ENCODE measurements around the gene CEACAM5.

CEACAM5 gene

DNA sequence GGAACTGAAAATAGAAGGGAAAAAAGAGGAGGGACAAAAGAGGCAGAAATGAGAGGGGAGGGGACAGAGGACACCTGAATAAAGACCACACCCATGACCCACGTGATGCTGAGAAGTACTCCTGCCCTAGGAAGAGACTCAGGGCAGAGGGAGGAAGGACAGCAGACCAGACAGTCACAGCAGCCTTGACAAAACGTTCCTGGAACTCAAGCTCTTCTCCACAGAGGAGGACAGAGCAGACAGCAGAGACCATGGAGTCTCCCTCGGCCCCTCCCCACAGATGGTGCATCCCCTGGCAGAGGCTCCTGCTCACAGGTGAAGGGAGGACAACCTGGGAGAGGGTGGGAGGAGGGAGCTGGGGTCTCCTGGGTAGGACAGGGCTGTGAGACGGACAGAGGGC, at the start of gene CEACAM5:
Gene CEACAM5, plus strand, starts transcription at position 146 of the 400 bp plus-strand sequence. Its CDS starts 106 bp downstream, at position 252.
- no peak for DNase-seq (ENCODE audit: low read depth, low spot score)

DNA sequence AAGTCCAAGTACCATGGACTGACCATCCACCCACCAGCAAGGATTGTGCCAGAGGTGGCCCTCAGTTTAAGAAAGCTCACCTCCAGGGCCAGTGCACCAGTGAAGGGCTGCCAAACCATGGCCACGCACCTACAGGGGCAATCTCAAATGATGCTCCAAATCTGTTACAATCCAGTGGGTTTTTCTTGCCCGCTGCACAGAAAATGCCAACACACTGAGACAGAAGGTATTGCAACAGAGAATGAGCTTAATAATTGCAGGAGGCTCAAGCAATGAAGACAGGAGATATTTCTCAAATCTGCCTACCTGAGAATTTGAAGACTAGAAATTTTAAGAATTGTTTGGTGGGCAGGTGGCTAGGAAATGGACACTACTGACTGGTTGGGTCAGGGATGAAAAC, 42.4 kb upstream of the CEACAM5 start:
- DNase-seq (ENCODE audit: low read depth, low spot score): no peak

DNA sequence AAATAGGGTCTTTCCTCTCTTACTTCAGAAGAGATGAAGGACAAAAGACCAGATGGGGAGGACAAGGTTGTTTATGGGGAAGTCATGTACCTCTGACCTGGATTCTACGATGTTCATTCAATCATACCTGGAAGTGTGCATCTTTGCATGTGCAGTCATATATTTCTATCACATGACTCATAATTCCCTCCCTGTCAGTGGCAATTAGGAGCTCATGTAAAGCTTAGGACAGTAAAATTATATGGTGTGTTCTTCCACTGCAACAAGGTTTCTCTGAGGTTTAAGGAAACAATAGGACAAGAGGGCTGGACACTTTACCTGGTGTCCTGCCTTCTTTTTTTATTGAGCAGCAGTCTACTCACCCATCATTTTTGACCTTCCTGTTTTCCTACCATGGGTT, 40.1 kb upstream of the CEACAM5 start:
- DNase-seq (ENCODE audit: low read depth, low spot score): no peak

DNA sequence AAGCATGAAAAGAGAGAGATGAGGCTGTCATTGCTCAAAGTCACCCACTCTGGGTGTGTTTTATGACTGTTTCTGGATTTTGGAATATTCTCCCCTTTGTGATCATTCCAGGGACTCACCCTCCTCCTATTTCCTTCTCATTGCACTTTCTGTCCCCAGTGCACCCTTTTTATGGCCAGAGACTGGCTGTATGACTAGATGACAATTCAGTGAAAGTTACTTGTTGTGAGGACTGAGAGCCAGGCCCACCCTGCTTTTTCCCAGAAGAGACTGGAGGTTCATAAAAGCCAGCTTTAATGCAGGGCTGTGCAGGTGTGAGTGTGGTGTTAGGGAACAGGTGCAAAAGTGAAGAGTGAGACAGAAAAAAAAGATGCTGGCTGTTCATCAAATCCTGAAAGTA, 37.7 kb upstream of the CEACAM5 start:
- DNase-seq (ENCODE audit: low read depth, low spot score): no peak

DNA sequence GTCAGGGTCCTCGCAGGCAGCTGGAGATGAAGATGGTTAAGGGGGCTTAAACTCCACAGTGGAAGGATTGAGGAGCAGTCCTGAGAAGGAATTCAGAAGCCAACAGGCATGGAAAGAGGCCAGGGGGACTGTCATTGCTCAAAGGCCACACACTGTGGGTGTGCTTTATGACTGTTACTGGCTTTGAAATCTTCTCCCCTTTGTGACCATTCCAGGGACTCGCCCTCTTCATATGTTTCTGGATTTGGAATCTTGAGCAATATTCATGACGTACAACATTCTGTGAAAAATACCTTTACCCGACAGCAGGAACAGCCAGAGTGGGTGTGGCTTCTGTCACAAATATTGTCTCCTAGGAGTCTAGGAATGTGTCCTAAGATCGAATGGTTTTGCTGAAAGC, 36.9 kb upstream of the CEACAM5 start:
- DNase-seq (ENCODE audit: low read depth, low spot score): no peak

DNA sequence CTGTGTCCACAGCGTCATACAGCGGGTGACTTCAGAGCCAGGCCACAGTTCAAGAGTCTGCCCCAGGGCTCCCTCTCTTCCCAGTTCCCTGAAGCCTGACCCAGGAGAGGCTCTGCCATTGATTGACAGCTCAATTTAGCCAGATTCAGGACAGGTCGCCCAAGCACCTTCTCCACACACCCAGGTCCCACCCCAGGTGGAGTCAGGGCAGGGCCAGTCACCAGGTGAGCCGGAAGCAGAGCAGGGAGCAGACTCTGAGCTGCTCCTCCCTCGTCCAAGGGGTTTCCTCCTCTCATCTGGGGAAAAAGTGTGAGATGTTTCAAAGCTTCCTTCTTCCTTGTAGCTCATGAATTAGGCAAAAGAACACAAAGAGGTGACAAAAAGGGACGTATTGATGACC, 26.0 kb upstream of the CEACAM5 start:
- no peak for DNase-seq (ENCODE audit: low read depth, low spot score)

DNA sequence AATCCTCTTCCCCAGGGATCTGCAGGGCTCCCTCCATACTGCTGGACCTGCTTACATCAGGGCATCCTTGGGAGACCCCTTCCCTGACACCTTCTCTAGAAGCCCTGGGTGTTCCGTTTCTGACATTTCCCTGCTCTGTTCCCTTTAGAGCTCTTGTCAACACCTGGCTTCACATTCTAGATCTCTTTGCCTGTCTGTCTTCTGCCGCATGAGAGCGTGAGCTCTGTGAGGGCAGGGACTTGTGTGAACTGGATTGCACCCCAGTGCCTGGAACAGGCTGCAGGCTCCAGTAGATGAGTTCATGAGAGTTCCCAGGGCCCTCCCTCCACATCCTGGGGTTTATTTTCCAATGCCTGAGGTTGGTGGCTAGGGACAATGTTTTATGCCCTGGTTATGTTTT, 21.0 kb upstream of the CEACAM5 start:
- no peak for DNase-seq (ENCODE audit: low read depth, low spot score)

DNA sequence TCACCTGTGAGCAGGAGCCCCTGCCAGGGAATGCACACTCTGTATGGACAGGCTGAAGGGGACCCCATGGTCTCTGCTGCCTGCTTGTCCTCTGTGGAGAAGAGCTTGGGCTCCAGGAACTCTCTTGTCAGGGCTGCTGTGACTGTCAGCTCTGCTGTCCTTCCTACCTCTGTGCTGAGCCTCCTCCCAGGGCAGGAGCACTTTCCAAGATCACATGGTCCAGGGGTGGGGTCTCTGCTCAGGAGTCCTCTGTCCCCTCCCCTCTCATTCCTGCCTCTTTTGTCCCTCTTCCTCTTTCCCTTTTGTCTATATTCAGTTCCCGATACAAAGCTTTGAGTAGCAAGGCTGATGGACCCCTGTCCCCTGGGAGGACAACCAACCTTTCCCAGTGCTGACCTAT, 20.3 kb upstream of the CEACAM5 start, which contains the start of gene CEACAM7:
Gene CEACAM7, minus strand, starts transcription at position 173 of the 400 bp plus-strand sequence. Its CDS starts 105 bp downstream, at position 68.
- DNase-seq (ENCODE audit: low read depth, low spot score): no peak

DNA sequence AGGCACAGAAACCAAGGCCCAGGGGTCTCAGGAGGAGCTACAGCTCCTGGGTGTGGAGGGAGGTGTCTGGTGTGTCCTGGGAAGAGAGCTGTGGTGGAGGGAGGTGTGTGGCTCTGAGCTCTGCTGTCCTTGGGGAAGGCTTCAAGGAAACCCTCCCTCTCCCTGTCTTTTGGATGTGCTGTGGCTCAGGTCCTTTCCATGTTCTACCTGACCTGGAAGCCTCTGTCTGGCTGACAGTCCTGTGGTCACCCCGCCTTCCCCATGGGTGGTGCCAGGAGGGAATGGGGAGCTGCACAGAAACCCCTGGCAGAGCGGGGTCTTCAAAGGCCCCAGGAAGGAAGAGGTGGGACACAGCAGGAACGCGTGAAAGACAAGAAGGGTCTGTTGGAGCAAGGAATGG, 19.7 kb upstream of the CEACAM5 start:
- DNase-seq (ENCODE audit: low read depth, low spot score): no peak

DNA sequence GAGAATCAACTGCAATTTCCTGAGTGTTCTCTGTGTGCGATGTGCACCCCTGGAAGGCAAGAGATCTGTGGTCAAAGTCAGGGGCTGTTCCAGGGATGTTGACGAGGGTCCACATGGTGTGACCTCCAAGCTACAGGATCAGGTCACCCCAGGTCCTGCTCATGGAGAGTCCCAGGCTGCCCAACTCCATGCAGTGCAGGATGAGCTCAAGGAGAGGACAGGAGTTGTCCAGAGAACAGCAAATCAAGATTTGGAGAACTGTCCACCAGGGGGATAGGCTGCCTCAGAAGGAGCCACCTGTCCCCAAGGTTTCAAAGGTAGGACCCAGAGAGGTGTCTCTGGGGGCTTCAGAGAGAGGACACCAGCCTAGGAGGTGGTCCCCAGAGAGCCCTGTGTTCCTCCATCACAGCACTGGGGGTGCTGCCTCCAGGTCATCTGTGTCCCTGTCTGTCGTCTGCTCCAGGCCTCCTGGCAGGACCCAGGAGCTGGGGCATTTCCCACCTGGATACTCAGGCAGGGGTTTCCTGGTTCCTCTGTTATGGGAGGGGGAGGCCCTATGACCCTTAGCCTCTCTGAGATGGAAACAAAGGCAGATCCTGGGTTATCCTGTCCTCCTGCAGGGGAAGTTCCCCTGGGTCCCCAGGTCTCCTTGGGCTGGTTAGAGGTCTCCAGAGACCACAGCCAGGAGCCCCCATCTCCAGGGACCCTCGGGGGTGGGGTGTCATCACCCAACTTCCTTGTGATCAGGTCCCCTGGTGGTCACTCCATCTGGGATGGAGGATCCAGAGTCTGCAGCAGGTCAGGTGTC, 18.2 kb upstream of the CEACAM5 start:
- no peak for DNase-seq (ENCODE audit: low read depth, low spot score)

DNA sequence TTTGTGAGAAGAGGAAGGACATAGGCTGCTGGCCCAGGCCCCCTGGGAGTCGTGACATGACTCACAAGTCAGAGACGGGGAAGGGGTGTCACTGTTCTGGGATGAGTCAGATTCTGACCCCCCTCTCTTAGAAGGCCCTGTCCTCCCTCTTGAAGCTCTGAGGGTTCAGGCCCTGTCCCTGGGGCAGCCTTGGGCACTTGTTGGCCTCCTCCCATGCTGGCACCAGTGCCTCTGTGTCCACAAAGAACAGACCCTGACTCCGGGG, 17.7 kb upstream of the CEACAM5 start:
- DNase-seq (ENCODE audit: low read depth, low spot score): no peak

DNA sequence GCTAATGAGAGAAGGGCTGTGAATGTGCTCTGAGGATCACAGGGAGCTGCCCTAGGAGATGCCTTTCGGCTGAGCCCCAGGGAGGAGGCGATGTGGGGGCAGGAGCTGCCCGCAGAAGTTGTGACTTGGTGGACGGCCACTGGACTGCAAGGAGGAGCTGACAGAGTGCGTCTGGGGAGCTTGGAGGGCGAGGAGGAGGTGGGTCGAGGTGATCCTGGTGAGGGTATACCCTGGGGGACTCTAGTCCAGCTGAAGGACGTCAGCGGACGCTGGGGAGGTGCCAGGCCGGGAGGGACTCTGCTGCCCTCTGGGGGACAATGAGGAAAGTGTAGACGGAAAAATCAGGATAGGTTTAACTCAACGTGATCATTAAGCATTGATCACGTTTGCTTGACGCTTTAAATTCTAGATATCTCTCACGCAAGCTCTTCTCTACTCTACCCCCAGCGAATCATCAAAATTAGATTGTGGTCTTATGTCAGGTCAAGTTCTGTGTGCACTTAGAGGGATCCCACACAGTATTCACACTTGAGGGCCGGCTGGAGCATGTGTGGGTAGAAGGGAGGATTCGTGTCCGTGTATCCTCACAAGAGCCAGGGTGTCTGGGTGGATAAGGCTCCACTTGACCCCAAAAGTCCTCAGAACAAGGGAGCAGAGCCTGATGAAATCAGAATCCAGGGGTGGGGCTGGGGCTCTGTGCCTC, 17.0 kb upstream of the CEACAM5 start:
- no peak for DNase-seq (ENCODE audit: low read depth, low spot score)

DNA sequence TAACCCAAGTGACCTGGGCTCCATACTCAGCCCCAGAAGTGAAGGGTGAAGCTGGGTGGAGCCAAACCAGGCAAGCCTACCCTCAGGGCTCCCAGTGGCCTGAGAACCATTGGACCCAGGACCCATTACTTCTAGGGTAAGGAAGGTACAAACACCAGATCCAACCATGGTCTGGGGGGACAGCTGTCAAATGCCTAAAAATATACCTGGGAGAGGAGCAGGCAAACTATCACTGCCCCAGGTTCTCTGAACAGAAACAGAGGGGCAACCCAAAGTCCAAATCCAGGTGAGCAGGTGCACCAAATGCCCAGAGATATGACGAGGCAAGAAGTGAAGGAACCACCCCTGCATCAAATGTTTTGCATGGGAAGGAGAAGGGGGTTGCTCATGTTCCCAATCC, 14.2 kb upstream of the CEACAM5 start:
- no peak for DNase-seq (ENCODE audit: low read depth, low spot score)

DNA sequence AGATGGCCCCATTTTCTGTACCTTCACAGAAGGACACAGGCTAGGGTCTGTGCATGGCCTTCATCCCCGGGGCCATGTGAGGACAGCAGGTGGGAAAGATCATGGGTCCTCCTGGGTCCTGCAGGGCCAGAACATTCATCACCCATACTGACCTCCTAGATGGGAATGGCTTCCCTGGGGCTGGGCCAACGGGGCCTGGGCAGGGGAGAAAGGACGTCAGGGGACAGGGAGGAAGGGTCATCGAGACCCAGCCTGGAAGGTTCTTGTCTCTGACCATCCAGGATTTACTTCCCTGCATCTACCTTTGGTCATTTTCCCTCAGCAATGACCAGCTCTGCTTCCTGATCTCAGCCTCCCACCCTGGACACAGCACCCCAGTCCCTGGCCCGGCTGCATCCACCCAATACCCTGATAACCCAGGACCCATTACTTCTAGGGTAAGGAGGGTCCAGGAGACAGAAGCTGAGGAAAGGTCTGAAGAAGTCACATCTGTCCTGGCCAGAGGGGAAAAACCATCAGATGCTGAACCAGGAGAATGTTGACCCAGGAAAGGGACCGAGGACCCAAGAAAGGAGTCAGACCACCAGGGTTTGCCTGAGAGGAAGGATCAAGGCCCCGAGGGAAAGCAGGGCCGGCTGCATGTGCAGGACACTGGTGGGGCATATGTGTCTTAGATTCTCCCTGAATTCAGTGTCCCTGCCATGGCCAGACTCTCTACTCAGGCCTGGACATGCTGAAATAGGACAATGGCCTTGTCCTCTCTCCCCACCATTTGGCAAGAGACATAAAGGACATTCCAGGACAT, 13.4 kb upstream of the CEACAM5 start:
- DNase-seq (ENCODE audit: low read depth, low spot score): no peak

DNA sequence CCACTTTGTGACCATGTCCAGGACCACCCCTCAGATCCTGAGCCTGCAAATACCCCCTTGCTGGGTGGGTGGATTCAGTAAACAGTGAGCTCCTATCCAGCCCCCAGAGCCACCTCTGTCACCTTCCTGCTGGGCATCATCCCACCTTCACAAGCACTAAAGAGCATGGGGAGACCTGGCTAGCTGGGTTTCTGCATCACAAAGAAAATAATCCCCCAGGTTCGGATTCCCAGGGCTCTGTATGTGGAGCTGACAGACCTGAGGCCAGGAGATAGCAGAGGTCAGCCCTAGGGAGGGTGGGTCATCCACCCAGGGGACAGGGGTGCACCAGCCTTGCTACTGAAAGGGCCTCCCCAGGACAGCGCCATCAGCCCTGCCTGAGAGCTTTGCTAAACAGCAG, 12.7 kb upstream of the CEACAM5 start:
- DNase-seq (ENCODE audit: low read depth, low spot score): no peak

DNA sequence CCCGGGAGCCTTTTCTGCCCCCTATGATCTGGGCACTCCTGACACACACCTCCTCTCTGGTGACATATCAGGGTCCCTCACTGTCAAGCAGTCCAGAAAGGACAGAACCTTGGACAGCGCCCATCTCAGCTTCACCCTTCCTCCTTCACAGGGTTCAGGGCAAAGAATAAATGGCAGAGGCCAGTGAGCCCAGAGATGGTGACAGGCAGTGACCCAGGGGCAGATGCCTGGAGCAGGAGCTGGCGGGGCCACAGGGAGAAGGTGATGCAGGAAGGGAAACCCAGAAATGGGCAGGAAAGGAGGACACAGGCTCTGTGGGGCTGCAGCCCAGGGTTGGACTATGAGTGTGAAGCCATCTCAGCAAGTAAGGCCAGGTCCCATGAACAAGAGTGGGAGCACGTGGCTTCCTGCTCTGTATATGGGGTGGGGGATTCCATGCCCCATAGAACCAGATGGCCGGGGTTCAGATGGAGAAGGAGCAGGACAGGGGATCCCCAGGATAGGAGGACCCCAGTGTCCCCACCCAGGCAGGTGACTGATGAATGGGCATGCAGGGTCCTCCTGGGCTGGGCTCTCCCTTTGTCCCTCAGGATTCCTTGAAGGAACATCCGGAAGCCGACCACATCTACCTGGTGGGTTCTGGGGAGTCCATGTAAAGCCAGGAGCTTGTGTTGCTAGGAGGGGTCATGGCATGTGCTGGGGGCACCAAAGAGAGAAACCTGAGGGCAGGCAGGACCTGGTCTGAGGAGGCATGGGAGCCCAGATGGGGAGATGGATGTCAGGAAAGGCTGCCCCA, 11.8 kb upstream of the CEACAM5 start:
- DNase-seq (ENCODE audit: low read depth, low spot score): no peak

DNA sequence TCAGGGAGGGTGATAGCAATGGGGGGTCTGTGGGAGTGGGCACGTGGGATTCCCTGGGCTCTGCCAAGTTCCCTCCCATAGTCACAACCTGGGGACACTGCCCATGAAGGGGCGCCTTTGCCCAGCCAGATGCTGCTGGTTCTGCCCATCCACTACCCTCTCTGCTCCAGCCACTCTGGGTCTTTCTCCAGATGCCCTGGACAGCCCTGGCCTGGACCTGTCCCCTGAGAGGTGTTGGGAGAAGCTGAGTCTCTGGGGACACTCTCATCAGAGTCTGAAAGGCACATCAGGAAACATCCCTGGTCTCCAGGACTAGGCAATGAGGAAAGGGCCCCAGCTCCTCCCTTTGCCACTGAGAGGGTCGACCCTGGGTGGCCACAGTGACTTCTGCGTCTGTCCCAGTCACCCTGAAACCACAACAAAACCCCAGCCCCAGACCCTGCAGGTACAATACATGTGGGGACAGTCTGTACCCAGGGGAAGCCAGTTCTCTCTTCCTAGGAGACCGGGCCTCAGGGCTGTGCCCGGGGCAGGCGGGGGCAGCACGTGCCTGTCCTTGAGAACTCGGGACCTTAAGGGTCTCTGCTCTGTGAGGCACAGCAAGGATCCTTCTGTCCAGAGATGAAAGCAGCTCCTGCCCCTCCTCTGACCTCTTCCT, 11.1 kb upstream of the CEACAM5 start:
- no peak for DNase-seq (ENCODE audit: low read depth, low spot score)

DNA sequence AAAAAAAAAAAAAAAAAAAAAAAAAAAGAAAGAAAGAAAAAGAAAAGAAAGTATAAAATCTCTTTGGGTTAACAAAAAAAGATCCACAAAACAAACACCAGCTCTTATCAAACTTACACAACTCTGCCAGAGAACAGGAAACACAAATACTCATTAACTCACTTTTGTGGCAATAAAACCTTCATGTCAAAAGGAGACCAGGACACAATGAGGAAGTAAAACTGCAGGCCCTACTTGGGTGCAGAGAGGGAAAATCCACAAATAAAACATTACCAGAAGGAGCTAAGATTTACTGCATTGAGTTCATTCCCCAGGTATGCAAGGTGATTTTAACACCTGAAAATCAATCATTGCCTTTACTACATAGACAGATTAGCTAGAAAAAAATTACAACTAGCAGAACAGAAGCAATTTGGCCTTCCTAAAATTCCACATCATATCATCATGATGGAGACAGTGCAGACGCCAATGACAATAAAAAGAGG, 9.6 kb upstream of the CEACAM5 start:
- no peak for DNase-seq (ENCODE audit: low read depth, low spot score)

DNA sequence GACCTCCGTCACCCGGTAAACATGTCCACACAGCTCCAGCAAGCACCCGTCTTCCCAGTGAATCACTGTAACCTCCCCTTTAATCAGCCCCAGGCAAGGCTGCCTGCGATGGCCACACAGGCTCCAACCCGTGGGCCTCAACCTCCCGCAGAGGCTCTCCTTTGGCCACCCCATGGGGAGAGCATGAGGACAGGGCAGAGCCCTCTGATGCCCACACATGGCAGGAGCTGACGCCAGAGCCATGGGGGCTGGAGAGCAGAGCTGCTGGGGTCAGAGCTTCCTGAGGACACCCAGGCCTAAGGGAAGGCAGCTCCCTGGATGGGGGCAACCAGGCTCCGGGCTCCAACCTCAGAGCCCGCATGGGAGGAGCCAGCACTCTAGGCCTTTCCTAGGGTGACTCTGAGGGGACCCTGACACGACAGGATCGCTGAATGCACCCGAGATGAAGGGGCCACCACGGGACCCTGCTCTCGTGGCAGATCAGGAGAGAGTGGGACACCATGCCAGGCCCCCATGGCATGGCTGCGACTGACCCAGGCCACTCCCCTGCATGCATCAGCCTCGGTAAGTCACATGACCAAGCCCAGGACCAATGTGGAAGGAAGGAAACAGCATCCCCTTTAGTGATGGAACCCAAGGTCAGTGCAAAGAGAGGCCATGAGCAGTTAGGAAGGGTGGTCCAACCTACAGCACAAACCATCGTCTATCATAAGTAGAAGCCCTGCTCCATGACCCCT, 9.0 kb upstream of the CEACAM5 start:
- no peak for DNase-seq (ENCODE audit: low read depth, low spot score)

DNA sequence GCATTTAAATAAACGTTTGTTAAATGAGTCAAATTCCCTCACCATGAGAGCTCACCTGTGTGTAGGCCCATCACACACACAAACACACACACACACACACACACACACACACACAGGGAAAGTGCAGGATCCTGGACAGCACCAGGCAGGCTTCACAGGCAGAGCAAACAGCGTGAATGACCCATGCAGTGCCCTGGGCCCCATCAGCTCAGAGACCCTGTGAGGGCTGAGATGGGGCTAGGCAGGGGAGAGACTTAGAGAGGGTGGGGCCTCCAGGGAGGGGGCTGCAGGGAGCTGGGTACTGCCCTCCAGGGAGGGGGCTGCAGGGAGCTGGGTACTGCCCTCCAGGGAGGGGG, 8.5 kb upstream of the CEACAM5 start:
- no peak for DNase-seq (ENCODE audit: low read depth, low spot score)
